DLD1 (cell line): Measurements from ENCODE around the gene ANK3.

ENCODE experiments used
- in situ Hi-C: cut with HindIII; loops from 2 replicates; pipeline ENCODE4 v1.10.0; 2017; ENCODE audit warnings: low sequenced_read_pairs

Gene ANK3

DNA sequence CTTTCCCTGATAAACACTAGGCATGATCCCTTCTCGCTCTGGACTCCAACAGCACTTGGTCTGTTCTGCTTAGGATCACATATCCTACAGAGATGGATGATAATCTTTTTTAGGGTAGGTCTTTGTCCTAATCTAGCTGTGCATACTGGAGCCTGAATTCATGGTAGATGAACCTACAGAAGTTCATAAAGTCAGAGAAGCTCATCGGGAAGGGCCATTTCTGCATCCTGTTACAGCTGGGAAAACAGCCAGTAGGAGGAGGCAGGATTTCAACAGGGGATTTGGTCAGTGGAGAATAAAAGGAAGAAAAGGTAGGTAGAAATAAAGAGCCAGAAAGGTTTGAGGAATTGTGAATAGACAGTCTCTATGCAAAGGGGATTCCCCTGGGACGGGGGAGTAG is 101.4 kb downstream of the ANK3 start:
- in situ Hi-C loops: no loop called here

DNA sequence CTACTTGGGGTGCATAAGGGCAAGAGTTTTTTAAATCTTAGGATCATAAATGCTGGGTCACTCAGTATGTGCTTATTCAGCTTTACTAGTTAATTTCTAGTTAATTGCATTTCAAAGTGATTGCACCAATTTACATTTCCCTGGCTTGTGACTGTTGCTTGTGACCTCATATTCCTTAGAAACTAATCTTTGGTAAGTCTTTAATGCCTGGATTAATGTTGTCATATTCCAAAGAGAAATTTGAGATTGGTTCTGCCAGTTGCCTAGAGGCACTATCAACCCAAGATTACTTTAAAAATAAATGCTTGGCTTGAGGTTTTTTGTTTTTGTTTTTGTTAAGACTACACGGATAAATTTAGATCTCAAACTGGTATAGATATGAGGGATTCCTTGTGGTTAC is 103.1 kb downstream of the ANK3 start:
- in situ Hi-C loops: no loop called here

DNA sequence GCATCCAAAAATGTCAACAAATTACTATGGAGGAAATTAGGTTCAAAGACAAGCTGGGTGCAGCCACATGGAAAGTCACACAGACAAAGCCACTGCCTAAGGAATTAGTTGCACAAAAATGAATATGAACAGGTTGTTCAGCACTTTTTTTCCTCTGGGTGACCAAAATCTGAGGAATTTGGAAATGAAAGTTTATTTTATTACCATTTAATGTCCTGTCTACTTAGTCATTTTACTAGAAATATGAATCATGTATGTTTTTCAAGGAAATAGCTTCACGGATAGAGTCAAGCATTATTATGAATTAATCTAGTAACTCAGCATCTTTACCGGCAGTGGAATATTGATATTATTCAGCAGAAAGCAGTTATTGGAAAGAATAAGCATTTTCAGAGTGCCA is 106.3 kb downstream of the ANK3 start:
- in situ Hi-C loops: no loop called here

DNA sequence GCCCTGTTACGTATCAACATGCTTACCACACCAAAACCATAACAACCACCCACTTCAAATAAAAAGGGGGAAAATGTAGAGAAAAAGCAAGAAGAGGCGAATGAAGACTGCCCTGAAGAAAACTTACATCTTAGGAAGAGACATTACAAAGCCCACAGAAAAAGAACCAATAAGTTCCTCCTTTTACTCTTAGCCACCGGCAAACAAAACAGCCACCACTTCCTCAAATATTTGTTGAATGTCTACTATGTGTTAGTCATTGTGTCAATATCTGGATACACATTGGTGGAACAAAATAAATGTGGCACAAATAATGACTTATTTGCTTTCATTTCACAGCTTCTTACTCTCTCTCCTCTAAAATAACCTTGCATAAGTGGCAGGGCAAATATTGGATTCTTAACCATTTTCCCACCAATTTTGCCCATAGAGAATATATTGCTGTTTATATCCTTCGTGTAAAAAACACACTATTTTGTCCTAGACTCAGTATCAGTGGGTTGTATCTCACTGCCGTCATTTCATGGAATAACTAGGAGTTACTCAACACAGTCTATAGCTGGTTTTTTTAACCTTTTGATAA is 106.8 kb downstream of the ANK3 start:
- in situ Hi-C loops: no loop called here

DNA sequence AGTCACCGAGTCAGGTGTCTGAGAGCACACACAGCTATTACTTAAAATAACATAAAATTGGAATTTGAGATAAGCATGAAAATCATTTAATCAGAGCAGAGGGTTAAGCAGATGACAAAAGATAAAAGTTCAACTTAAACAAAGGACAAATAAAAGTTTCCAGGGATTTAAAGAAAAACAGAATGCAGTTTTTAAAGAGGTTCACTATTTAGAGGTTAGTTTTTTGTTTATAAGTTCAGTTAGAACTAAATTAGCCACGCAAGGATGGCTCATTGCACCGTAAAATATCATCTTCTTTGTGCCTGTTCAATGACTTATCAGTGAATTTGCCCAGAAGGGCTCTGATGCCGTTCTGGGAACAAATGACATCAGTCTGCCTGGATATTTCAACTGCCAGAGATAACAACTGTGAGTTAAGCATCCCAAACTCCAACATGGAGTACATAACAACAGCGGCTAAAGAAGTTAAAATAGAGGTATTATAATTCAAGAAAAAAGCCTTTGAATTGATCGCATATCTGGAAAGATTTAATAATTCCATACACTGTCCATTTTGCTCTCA is 107.8 kb downstream of the ANK3 start:
- in situ Hi-C loops: no loop called here

DNA sequence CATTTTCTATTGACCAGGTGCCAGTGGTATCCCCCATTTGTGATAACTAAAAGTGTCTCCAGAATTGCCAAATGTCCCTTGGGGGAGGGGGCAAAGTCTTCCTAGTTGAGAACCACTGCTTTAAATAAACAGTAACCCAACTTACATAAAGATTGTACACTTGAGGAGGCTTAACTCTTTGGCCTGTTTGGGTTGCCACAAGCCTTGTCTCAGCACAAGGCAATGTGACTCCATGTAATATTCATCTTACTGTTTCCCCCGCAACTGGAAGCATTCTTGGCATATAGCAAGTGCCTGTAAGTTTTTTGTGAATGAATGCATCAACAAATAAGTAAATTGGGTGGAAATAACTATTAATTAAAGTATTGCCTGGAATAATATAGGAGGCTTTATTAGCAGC is 108.3 kb downstream of the ANK3 start:
- in situ Hi-C loops: no loop called here

DNA sequence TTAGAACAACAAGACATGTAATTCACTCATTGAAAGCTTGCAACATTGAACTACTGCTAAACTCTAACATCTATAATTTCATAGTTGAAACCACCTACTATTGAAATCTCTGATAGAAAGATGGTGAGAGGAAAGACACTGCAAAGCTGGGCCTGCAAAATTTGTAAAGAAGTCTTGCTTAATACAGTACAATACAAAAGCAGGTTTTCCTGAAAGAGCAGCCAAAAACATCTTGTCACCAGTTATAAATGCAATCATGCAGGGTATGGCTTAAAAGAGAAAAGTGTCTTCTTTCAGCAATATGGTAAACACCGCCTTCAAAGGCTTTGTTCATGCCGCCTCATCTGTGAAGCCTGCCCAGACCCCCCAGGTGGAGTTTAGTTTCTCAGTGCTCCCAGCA is 109.2 kb downstream of the ANK3 start:
- in situ Hi-C loops: no loop called here

DNA sequence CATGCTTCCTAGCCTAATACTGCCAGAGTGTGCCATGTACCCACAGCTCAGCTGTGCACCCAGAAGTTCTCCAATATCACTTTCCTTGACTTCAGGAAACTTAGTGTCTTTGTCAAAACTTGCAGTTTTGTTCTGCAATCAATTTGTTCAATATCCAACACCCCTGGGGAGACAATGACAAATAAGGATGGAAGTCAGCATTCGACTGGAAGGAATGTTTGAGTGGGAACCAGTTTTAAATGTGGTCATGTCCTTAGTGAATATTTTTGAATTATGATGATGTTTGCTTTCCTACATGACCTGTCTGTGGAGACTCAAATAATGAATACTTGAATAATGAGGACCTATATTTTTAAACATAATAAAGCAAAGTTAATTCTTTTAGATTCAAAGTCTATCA is 112.0 kb downstream of the ANK3 start:
- in situ Hi-C loops: no loop called here

DNA sequence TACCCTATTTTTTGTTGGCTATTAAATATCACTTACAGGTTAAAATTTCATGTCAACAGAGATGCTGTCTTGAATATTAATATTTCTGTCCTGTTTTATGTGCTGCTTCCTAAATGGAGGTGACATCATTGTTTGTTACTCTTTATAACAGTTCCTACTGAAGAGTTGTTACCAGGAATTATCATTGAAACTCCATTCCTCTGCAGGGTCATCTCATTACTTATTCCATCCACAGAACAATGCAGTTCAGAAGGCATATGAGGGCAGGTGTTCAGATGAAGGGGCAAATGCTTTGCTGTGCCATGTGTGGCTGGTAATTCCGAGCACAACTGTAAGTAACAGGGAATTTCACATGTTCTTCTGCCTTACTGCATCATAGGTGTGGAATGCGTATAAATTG is 113.4 kb downstream of the ANK3 start:
- in situ Hi-C loops: no loop called here

DNA sequence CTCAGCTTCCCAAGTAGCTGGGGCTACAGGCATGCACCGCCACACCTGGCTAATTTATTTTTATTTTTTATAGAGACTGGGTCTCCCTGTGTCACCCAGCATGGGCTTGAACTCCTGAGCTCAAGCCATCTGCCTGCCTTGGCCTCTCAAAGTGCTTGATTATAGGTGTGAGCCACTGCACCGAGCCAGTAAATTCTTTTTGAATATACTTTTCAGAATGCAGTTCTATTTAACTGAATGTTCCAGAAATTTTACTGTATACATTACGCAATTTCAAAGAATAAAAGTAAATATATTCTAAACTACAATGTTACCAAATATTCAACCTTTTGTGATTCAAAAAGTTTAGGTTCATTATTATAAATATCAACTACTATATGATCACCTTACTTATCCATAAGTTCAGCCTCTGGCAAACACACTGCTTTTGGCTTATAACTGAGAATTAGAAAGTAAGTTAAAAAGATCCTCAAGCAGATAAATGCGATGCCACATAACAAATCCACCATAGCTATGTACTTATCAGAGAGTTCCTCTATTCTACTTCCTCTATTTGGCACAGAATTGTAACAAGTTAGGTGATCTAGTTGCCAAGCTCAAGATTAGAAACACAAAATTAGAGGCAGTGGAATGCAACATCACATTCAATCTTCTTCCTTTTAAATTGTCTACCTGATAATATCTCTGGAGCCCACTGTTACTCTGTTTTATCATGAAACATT is 118.2 kb downstream of the ANK3 start:
- in situ Hi-C loops: no loop called here

DNA sequence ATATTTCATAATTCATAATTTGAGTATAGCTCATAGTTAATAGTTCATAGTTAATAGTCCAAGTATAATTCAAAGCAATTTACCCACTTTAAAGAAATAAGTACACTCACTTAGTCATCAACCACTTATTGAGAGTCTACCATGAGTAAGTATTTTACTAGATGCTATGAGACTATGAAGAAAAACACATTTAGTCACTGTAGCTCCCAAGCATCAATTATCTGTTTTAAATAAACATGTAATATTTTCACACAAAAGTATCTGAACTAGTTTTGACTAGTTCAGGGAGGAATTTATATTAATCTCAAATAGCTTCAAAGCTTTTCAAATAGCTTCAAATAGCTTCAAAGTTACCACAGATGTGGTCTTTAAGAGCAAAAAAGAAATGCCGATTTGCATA is 119.2 kb downstream of the ANK3 start:
- in situ Hi-C loops: no loop called here

DNA sequence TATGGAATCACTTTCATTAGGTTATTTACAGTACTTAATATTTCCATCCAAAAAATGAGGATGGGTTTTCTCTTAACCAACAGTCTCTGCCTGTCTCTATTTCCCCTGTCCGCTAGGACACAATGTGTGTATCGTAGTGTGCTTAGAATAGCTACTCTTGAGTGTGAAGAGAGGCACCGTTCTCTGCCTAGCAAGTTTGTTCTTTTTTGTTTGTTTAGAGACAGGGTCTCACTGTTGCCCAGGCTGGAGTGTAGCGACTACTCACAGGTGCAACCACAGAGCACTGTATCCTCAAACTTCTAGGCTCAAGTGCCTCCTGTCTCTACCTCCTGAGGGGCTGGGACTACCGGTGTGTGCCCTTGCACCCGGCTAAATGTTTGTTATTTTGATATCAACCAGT is 121.9 kb downstream of the ANK3 start:
- in situ Hi-C loops: no loop called here

DNA sequence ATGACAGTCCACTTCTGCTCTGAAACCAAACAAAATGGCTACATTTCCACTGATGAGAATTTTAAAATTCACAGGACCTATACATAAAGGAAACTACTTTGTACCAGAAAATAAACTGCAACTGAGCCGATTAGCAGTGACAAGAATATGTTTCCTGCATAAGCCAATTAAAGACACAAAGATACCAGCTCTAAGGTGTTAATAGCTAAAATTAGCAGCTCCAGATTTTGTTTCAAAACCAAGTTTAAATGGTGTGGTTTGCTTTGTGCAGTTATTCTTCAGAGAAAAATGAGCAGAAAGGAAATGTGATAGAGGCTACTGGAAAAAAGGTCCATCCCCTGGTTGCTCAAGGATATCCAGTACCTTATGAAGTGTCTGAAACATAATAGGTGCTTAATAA is 123.2 kb downstream of the ANK3 start:
- in situ Hi-C loops: no loop called here

DNA sequence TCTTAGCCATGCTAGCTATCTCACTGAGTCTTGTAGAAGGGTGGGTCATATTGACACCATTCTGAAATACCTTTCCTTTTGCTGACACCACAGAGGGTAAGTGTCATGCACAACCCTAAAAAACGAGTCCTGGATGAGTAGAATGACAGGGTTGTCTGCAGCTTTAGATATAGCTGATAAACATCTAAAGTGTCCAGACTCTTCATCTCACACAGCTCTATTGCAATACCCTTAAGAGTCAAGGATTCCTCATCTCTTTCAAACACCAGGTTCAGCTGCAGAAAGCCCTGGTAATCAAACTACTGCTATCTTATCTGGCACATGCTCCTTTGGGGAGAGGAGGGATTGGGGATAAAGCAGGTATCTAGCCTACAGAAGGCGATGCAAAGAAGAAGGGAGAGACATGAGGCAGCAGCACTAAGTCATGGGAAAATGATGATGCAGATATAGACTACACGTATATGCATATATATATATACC is 127.0 kb downstream of the ANK3 start:
- in situ Hi-C loops: no loop called here

DNA sequence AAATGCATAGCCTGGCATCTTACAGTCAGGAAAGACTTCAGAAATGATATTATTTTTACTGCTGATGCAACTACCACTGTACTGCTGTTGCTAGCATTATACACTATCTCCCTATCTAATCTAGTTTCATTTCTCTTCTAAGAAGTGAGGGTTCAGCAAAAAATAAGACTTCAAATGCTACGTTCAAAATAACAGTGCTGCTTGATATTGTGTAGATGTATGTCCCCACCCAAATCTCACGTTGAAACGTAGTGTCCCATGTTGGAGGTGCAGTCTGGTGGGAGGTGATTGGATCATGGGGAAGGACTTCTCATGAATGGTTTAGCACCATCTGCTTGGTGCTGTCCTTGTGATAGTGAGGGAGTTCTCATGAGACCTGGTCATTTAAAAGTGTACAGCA is 129.4 kb downstream of the ANK3 start:
- in situ Hi-C loops: no loop called here

DNA sequence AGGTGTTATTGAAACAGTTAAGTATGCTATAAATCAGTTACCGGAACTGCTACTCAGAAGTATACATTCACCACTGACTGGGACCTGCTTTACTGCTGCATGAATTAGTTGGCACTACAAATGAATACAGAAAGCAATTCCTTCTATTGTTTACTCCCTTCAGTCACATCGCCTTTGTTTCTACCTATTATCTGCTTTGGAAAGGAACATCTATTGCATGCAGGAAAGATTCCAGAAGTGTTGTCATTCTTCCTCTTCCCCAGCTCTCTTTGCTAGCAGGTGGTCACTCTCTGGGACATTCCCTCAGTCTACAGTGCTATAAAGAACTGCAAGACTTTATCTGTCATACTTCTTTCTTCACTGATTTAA is 131.3 kb downstream of the ANK3 start:
- in situ Hi-C loops: no loop called here

DNA sequence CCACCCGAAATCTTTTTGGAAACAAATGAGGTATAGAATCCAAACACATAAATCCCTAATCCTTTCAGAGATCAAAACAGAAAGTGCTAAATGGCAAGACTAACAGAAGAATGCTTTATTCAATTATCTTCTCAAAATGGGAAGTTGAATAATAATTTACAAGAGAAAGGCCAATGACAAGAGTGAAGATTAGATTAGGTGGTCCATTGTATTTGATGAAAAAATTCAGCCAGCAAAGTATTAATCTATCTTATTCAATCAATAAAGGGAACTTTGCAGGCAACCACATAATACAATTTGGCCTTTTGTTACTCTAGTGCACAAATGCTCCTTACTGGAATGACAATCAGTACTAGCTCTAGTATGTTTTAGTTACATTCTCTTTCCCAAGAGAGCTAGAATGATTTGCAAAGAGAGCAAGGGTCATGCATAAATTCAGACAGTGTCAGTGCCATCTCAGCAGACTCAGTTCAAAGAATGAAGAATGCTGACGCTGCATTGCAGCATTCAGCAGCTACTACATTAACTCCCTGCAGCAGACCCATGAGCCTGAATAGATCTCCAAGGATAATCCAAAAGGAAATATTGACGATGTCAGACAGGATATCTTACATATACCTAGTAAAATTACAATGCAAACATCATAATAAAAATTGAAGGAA is 131.8 kb downstream of the ANK3 start:
- in situ Hi-C loops: no loop called here

DNA sequence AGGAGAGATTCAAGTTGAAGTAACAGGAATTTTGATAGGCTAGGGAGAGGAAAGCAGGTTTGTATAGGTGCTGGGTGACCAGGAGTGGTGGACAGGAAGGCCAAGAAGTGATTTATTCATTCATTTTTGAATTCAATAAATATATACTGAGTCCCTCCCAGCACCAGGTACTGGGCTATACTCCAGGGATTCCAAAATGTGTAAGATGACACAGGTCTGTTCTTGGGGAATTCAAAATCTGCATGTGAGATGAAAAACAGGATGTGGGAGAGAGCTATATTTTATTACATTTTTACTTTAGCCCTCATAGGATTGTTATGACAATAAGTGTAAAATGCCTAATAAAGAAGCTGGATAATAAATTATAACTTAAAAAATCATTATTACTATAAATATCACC is 134.9 kb downstream of the ANK3 start:
- in situ Hi-C loops: no loop called here

DNA sequence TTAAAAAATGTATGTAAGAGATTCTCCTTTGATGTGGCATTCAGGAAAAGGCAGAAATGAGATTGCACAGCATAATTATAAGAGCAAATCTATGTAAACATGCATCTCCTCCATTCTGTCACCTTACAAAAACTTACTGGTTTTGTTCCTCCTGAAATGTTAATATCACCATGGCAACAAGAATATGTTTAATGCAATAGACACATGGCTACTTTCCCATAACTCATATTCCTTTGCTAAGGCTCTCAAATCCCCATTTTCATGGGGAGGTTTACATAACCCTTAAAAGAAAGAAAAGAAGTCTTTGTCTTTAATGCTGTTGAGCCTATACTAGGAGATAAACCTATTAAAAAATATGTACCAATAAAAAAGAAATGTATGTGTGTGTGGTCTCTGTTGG is 136.2 kb downstream of the ANK3 start:
- in situ Hi-C loops: no loop called here

DNA sequence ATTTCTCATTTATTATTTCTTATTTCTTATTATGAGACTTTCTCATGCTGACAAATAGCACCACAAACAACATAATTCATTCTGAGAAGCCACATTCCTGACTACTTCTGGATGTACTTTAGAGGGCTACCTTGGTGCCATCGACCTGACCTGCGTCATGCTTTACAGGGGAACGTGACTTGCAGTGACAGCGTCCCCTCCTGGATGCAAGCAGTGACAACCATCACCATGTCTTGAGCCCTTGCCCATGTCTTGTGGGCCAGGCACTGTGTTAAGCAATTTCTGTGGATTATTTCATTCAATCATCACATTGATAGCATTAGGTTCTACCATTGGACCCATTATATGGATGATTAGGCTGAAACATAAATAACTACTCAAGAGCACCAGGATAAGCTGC is 137.0 kb downstream of the ANK3 start:
- in situ Hi-C loops: no loop called here

DNA sequence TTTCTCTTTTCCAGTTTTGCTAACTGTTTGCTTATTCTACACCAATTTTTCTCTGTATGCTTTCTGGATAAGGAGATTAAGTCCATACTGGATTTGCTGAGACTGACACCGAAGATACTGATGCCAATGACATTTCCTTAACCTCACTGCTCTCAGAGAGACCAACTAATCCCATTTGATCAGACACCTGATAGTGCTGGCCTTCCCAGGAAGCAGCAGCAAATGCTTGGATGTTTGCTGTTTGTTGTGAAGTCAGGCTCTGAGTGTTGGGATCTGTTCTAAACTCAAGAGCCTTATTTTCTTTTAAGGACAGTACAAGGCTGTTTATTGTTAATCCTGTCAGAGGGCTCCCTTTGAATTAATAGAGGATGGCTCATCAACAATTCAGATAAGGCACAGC is 143.3 kb downstream of the ANK3 start:
- in situ Hi-C loops: no loop called here

DNA sequence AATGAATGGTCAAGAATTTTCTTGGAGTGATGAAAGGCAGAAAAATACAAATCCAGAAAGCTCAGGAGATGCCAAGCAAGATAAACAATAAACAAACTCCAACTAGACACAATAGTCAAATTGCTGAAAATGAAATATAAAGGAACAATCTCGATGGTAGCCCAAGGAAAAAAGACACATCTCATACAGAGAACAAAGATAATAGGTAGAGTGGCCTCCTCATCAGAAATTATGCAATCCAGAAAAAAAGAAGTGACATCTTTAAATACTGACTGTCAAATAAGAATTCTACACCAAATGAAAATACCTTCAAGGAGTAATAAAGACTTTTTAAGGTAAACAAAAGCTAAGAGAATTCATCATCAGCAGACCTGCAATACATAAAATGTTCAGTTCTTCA is 150.4 kb downstream of the ANK3 start:
- in situ Hi-C loops: no loop called here
